Neuronal stem cell (in vitro differentiated cells): ENCODE data around the gene TDRD1.

Source experiments
- DNase-seq: peaks from one replicate; pipeline ENCODE4 v3.0.0-alpha.2; 2013; ENCODE audit warnings: low spot score
- H2AFZ ChIP-seq: one replicate; pipeline ENCODE4 v1.6.1; 2013; ENCODE audit warnings: mild to moderate bottlenecking, low read length, inconsistent platforms
- H2AK5ac ChIP-seq: 2 replicates; pipeline ENCODE4 v1.6.1; 2013; ENCODE audit warnings: low read depth, mild to moderate bottlenecking, inconsistent platforms, low read length, moderate library complexity, mixed read lengths
- H2BK120ac ChIP-seq: 2 replicates; pipeline ENCODE4 v1.6.1; 2013; ENCODE audit warnings: low read depth, mild to moderate bottlenecking, inconsistent platforms, low read length, moderate library complexity, mixed read lengths
- H2BK12ac ChIP-seq: one replicate; pipeline ENCODE4 v1.6.1; 2013; ENCODE audit warnings: low read length, inconsistent platforms
- H2BK15ac ChIP-seq: 2 replicates; pipeline ENCODE4 v1.6.1; 2013; ENCODE audit warnings: mild to moderate bottlenecking, low read length, inconsistent platforms, mixed read lengths
- H2BK5ac ChIP-seq: one replicate; pipeline ENCODE4 v1.6.1; 2013; ENCODE audit warnings: inconsistent platforms, mild to moderate bottlenecking, low read length, moderate library complexity
- H3K14ac ChIP-seq: one replicate; pipeline ENCODE4 v1.6.1; 2013; ENCODE audit warnings: low read length, inconsistent platforms
- H3K18ac ChIP-seq: 2 replicates; pipeline ENCODE4 v1.6.1; 2013; ENCODE audit warnings: low read length, inconsistent platforms
- H3K23ac ChIP-seq: 2 replicates; pipeline ENCODE4 v1.6.1; 2013; ENCODE audit warnings: low read depth, mild to moderate bottlenecking, mixed read lengths, low read length, inconsistent platforms; ENCODE audit not compliant: poor library complexity
- H3K27ac ChIP-seq: replicated peaks from 3 replicates; pipeline ENCODE4 v1.5.1; 2013; ENCODE audit warnings: low read length, inconsistent platforms
- H3K27me3 ChIP-seq, 3 experiments: 2 replicates each; pipeline ENCODE4 v1.6.1; 2013; ENCODE audit warnings: low read length in 3 of 3, mild to moderate bottlenecking in 2 of 3, inconsistent platforms in 1 of 3, low read depth in 1 of 3, mixed read lengths in 1 of 3, moderate library complexity in 1 of 3; ENCODE audit not compliant: control insufficient read depth in 3 of 3, insufficient read depth in 3 of 3
- H3K36me3 ChIP-seq, 2 donors: replicated peaks in 1 of 2; 2 replicates each; pipeline ENCODE4 v1.6.1; 2013; ENCODE audit warnings: low read length in 2 of 2; ENCODE audit not compliant: control insufficient read depth in 2 of 2, insufficient read depth in 2 of 2
- H3K4ac ChIP-seq: 2 replicates; pipeline ENCODE4 v1.6.1; 2013; ENCODE audit warnings: inconsistent platforms, mild to moderate bottlenecking, low read length, moderate library complexity
- H3K4me1 ChIP-seq, 2 donors: 1 replicate in 1 of 2; 2 replicates in 1 of 2; pipeline ENCODE4 v1.6.1; 2013; ENCODE audit warnings: low read length in 2 of 2, low read depth in 1 of 2; ENCODE audit not compliant: control insufficient read depth in 2 of 2, insufficient read depth in 1 of 2
- H3K4me2 ChIP-seq: one replicate; pipeline ENCODE4 v1.6.1; 2013; ENCODE audit warnings: mild to moderate bottlenecking, low read length, inconsistent platforms; ENCODE audit not compliant: insufficient read depth, poor library complexity, severe bottlenecking
- H3K4me3 ChIP-seq, 2 donors: 2 replicates each; pipeline ENCODE4 v1.5.1; 2013; ENCODE audit warnings: low read length in 2 of 2, mild to moderate bottlenecking in 2 of 2, inconsistent platforms in 1 of 2, moderate library complexity in 1 of 2
- H3K79me1 ChIP-seq: one replicate; pipeline ENCODE4 v1.6.1; 2013; ENCODE audit warnings: low read depth, mild to moderate bottlenecking, inconsistent platforms, low read length, moderate library complexity
- H3K9ac ChIP-seq: one replicate; pipeline ENCODE4 v1.6.1; 2013; ENCODE audit warnings: mild to moderate bottlenecking, low read depth, low read length, inconsistent platforms; ENCODE audit not compliant: poor library complexity
- H3K9me3 ChIP-seq, 2 donors: replicated peaks in 1 of 2; 2 replicates each; pipeline versions ENCODE3 to v1.6.1; 2013; ENCODE audit warnings: low read length in 2 of 2, mild to moderate bottlenecking in 2 of 2, inconsistent platforms in 1 of 2, low read depth in 1 of 2, mixed read lengths in 1 of 2, moderate library complexity in 1 of 2; ENCODE audit not compliant: control insufficient read depth in 2 of 2, insufficient read depth in 1 of 2
- H4K8ac ChIP-seq: one replicate; pipeline ENCODE4 v1.6.1; 2013; ENCODE audit warnings: low read depth, mild to moderate bottlenecking, inconsistent platforms, low read length, moderate library complexity
- H4K91ac ChIP-seq: one replicate; pipeline ENCODE4 v1.6.1; 2013; ENCODE audit warnings: low read length, low read depth, mild to moderate bottlenecking, inconsistent platforms; ENCODE audit not compliant: poor library complexity
- WGBS, 2 donors: extraction: QIAGEN DNeasy Blood & Tissue Kit; methylation state at CpG; one replicate each; pipeline ENCODE4 v1.1.7; 2013; ENCODE audit warnings: missing lambda C conversion rate in 2 of 2, mixed read lengths in 1 of 2; ENCODE audit not compliant: insufficient read length in 2 of 2, insufficient replicate concordance in 1 of 2; ENCODE audit errors: extremely low coverage in 2 of 2; 5-methylcytosine and 5-hydroxymethylcytosine counted together

The TDRD1 gene

DNA sequence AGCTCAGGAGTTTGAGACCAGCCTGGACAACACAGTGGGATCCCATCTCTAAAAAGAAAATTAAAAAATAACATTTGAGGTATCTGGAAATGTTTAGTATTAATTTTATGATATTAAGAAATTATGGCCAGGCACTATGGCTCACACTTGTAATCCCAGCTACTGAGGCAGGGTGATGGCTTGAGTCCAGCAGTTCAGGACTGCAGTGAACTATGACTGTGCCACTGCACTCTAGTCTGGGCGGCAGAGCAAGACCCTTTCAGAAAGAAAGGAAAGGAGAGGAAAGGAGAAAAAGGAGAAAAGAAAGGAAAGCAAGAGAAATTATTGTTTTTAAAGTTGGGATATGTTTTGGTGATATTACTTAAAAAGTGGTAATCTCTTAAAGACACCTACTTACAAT, 2.6 kb upstream of the TDRD1 start:
- H4K8ac ChIP-seq = no peak overlapping the region
- DNase-seq = no peak
- no peak overlapping the region for H3K18ac ChIP-seq
- no peak overlapping the region for H3K4me3 ChIP-seq
- no CpG with 5 or more reads among the region's 1 CpG for WGBS, 2 donors
- H2AFZ ChIP-seq = no peak overlapping the region
- H2BK12ac ChIP-seq = no peak overlapping the region
- no peak overlapping the region for H3K4me2 ChIP-seq
- H3K14ac ChIP-seq = no peak overlapping the region
- H3K27ac ChIP-seq = no peak overlapping the region
- H3K9ac ChIP-seq = no peak overlapping the region
- H3K79me1 ChIP-seq = no peaks in the 10 kb centered on the region
- H2BK120ac ChIP-seq = no peak overlapping the region
- H2BK15ac ChIP-seq = no peak overlapping the region
- H2AK5ac ChIP-seq = no peak overlapping the region
- no peaks in the 10 kb centered on the region for H3K36me3 ChIP-seq
- H3K27me3 ChIP-seq = peaks cover 0 to 18% (median 6%) of the 10 kb centered on the region in 3 experiments
- no peak overlapping the region for H2BK5ac ChIP-seq
- peaks cover 0 to 5% of the 10 kb centered on the region in 2 donors for H3K4me1 ChIP-seq
- no peak overlapping the region for H3K4ac ChIP-seq
- H4K91ac ChIP-seq = no peak overlapping the region
- H3K23ac ChIP-seq = no peak overlapping the region
- no peaks in the 10 kb centered on the region for H3K9me3 ChIP-seq

DNA sequence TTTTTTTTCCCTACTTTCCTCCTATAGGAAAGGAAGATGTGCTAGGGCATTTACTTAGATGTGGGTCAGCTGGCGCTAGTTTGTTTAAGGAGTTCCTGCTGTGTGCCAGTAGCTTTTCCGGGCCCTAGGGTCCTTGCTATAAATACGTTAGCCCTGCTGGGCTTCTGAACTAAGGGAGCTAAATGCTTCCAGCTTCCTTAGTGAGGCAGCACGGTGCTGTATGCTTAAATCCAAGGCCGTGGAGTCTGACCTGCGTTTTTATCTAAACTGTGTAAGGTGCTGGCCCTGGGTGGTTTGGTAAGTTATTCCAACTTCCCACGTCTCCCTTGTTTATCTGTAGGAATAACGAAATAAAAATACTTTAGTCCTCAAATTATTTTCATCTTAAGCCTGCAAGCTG, 594 bp downstream of the TDRD1 start:
- Histone ChIP-seq H2BK12ac (no peak overlapping the region), H3K4me1 (peaks cover 0 to under 1% of the 10 kb centered on the region in 2 donors), H4K8ac (no peak overlapping the region), H2BK120ac (no peak overlapping the region), H2AFZ (no peak overlapping the region), H2BK5ac (no peak overlapping the region), H3K4me3 (no peak overlapping the region), H3K18ac (no peak overlapping the region), H3K14ac (no peak overlapping the region), H3K36me3 (no peaks in the 10 kb centered on the region), H4K91ac (no peak overlapping the region), H3K4ac (no peak overlapping the region), H2BK15ac (no peak overlapping the region), H3K9ac (no peak overlapping the region), H3K79me1 (no peaks in the 10 kb centered on the region), H3K27ac (no peak overlapping the region), H2AK5ac (no peak overlapping the region), H3K27me3 (peaks cover 0 to 16% (median 4%) of the 10 kb centered on the region in 3 experiments), H3K9me3 (no peaks in the 10 kb centered on the region), H3K4me2 (no peak overlapping the region), H3K23ac (no peak overlapping the region)
- no CpG with 5 or more reads among the region's 8 CpGs for WGBS, 2 donors
- no peak for DNase-seq

DNA sequence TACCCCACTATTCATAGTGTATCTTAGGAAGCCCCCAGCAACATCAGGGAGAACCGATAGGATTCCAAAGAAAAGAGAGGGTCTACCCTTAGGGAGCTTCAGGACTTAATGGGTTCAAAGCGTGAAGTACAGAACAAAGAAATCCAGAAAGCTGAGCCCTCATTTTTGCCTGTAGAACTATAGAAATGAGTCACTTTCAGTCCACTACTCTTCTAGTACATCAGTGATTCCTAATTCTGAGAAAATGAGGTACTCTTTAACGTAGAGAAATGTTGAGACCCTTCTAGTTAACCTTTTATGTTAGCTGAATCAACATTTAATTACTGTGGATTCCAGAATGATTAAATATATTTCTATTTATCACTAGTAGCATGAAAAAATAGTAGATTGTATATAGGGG, 1.8 kb downstream of the TDRD1 start:
- Histone ChIP-seq H3K18ac (no peak overlapping the region), H2BK12ac (no peak overlapping the region), H3K27me3 (peaks cover 0 to 4% (median 0%) of the 10 kb centered on the region in 3 experiments), H2BK5ac (no peak overlapping the region), H3K4me1 (no peaks in the 10 kb centered on the region), H3K4me2 (no peak overlapping the region), H2AFZ (no peak overlapping the region), H3K27ac (no peak overlapping the region), H3K4me3 (no peak overlapping the region), H3K23ac (no peak overlapping the region), H2AK5ac (no peak overlapping the region), H4K8ac (no peak overlapping the region), H3K4ac (no peak overlapping the region), H3K9me3 (no peaks in the 10 kb centered on the region), H2BK15ac (no peak overlapping the region), H4K91ac (no peak overlapping the region), H3K9ac (no peak overlapping the region), H3K36me3 (no peaks in the 10 kb centered on the region), H3K14ac (no peak overlapping the region), H2BK120ac (no peak overlapping the region), H3K79me1 (no peaks in the 10 kb centered on the region)
- no CpG with 5 or more reads among the region's 3 CpGs for WGBS, 2 donors
- DNase-seq = no peak

DNA sequence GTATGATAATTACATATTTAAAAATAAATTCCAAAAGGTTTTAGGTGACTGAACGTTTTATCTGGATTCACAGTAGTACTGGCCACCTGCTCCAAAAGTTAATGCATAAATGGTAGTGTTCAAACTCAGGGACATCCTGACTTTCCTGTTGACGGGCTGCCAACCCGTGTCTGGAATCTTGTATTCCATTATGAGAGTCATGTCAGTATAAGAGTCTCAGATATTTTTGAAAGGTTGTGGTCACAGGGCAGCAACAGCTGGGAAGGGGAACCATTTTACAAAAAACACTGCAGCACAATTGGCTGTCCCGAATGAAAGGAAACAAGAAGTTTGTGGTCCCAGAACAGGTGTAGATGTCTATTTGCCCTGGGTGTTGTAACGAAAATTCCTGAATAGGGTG, 2.8 kb downstream of the TDRD1 start:
- no peak overlapping the region for H3K27ac ChIP-seq
- no peaks in the 10 kb centered on the region for H3K4me1 ChIP-seq
- WGBS, 2 donors = no CpG with 5 or more reads among the region's 5 CpGs
- H2BK12ac ChIP-seq = no peak overlapping the region
- no peaks in the 10 kb centered on the region for H3K79me1 ChIP-seq
- no peak overlapping the region for H2BK120ac ChIP-seq
- H3K14ac ChIP-seq = no peak overlapping the region
- H4K8ac ChIP-seq = no peak overlapping the region
- no peak overlapping the region for H3K4ac ChIP-seq
- no peak overlapping the region for H2BK5ac ChIP-seq
- H3K36me3 ChIP-seq = no peaks in the 10 kb centered on the region
- H3K9ac ChIP-seq = no peak overlapping the region
- H2AFZ ChIP-seq = no peak overlapping the region
- DNase-seq = no peak
- H2BK15ac ChIP-seq = no peak overlapping the region
- H3K4me3 ChIP-seq = no peak overlapping the region
- H3K18ac ChIP-seq = no peak overlapping the region
- peaks cover 0 to 3% (median 0%) of the 10 kb centered on the region in 3 experiments for H3K27me3 ChIP-seq
- no peaks in the 10 kb centered on the region for H3K9me3 ChIP-seq
- no peak overlapping the region for H3K4me2 ChIP-seq
- H3K23ac ChIP-seq = no peak overlapping the region
- H4K91ac ChIP-seq = no peak overlapping the region
- H2AK5ac ChIP-seq = no peak overlapping the region
